H9 (cell line): ENCODE results near the gene KRTAP10-9. TPM values are rescaled to one million over a fixed set of nuclear protein-coding genes. Genes with fewer than 3 reads are reported as not detected.
"Not testable (repeated sequence)": the region's sequence is repeated elsewhere in the genome, so short reads cannot be mapped to it uniquely, and the experiment has no call there.

ENCODE experiments used
- DNase-seq: peaks from one replicate; pipeline ENCODE4 v3.0.0-alpha.2; 2017
- H2AFZ ChIP-seq: one replicate; pipeline ENCODE4 v1.6.1; 2013; ENCODE audit warnings: mild to moderate bottlenecking, low read length, control low read depth, moderate library complexity
- H2AK5ac ChIP-seq: 2 replicates; pipeline ENCODE4 v1.6.1; 2013; ENCODE audit warnings: low read length, control low read depth, mixed read lengths; ENCODE audit not compliant: insufficient read length
- H2BK120ac ChIP-seq: one replicate; pipeline ENCODE4 v1.6.1; 2013; ENCODE audit warnings: low read depth, mild to moderate bottlenecking, low read length, control low read depth, inconsistent platforms; ENCODE audit not compliant: poor library complexity, severe bottlenecking
- H2BK12ac ChIP-seq: 2 replicates; pipeline ENCODE4 v1.6.1; 2013; ENCODE audit warnings: low read length, control low read depth, mixed read lengths, low read depth; ENCODE audit not compliant: insufficient read length
- H2BK15ac ChIP-seq: 2 replicates; pipeline ENCODE4 v1.6.1; 2013; ENCODE audit warnings: low read depth, low read length, control low read depth
- H2BK20ac ChIP-seq: one replicate; pipeline ENCODE4 v1.6.1; 2013; ENCODE audit warnings: low read depth, mild to moderate bottlenecking, low read length, control low read depth, inconsistent platforms; ENCODE audit not compliant: poor library complexity, severe bottlenecking
- H2BK5ac ChIP-seq: 2 replicates; pipeline ENCODE4 v1.6.1; 2013; ENCODE audit warnings: low read length, control low read depth, mixed read lengths; ENCODE audit not compliant: insufficient read length
- H3K14ac ChIP-seq: 2 replicates; pipeline ENCODE4 v1.6.1; 2013; ENCODE audit warnings: low read length, control low read depth; ENCODE audit not compliant: insufficient read depth
- H3K18ac ChIP-seq: 2 replicates; pipeline ENCODE4 v1.6.1; 2013; ENCODE audit warnings: low read depth, mild to moderate bottlenecking, mixed read lengths, low read length, control low read depth; ENCODE audit not compliant: insufficient read length
- H3K23ac ChIP-seq: 2 replicates; pipeline ENCODE4 v1.6.1; 2013; ENCODE audit warnings: low read length, control low read depth, mixed read lengths, low read depth; ENCODE audit not compliant: insufficient read length
- H3K23me2 ChIP-seq: 2 replicates; pipeline ENCODE4 v1.6.1; 2013; ENCODE audit warnings: low read depth, mild to moderate bottlenecking, mixed read lengths, low read length, control low read depth; ENCODE audit not compliant: insufficient read length, poor library complexity, severe bottlenecking
- H3K27ac ChIP-seq: 2 replicates; pipeline ENCODE4 v1.5.1; 2013; ENCODE audit warnings: low read length, control low read depth, mixed read lengths, low read depth; ENCODE audit not compliant: insufficient read length
- H3K27me3 ChIP-seq: 2 replicates; pipeline ENCODE4 v1.6.1; 2013; ENCODE audit warnings: low read length, control low read depth, inconsistent platforms; ENCODE audit not compliant: insufficient read depth
- H3K4ac ChIP-seq: 2 replicates; pipeline ENCODE4 v1.6.1; 2013; ENCODE audit warnings: low read depth, mild to moderate bottlenecking, control low read depth, inconsistent platforms, low read length, moderate library complexity
- H3K4me1 ChIP-seq: 2 replicates; pipeline ENCODE4 v1.6.1; 2013; ENCODE audit warnings: low read length, control low read depth, inconsistent platforms; ENCODE audit not compliant: insufficient read depth
- H3K4me2 ChIP-seq: 2 replicates; pipeline ENCODE4 v1.6.1; 2013; ENCODE audit warnings: low read length, control low read depth, mixed read lengths; ENCODE audit not compliant: insufficient read length, insufficient read depth
- H3K56ac ChIP-seq: 2 replicates; pipeline ENCODE4 v1.6.1; 2013; ENCODE audit warnings: low read depth, mild to moderate bottlenecking, mixed read lengths, low read length, control low read depth; ENCODE audit not compliant: insufficient read length
- H3K79me1 ChIP-seq: 2 replicates; pipeline ENCODE4 v1.6.1; 2013; ENCODE audit warnings: low read depth, mild to moderate bottlenecking, moderate library complexity, low read length, control low read depth, inconsistent platforms; ENCODE audit not compliant: insufficient read depth, poor library complexity, severe bottlenecking
- H3K79me2 ChIP-seq: 2 replicates; pipeline ENCODE4 v1.6.1; 2013; ENCODE audit warnings: low read length, control low read depth, inconsistent platforms; ENCODE audit not compliant: insufficient read depth
- H3K9ac ChIP-seq: 2 replicates; pipeline ENCODE4 v1.6.1; 2013; ENCODE audit warnings: low read length, control low read depth, mixed read lengths; ENCODE audit not compliant: insufficient read length; ENCODE audit errors: extremely low read depth
- H3K9me3 ChIP-seq: one replicate; pipeline ENCODE4 v1.6.1; 2013; ENCODE audit warnings: low read depth, low read length, inconsistent platforms; ENCODE audit not compliant: control insufficient read depth
- H3T11ph ChIP-seq: one replicate; pipeline ENCODE4 v1.6.1; 2013; ENCODE audit warnings: mild to moderate bottlenecking, low read length, control low read depth, inconsistent platforms
- H4K20me1 ChIP-seq: one replicate; pipeline ENCODE4 v1.6.1; 2013; ENCODE audit not compliant: control insufficient read depth, insufficient read length, insufficient read depth
- H4K5ac ChIP-seq: 2 replicates; pipeline ENCODE4 v1.6.1; 2013; ENCODE audit warnings: low read depth, mild to moderate bottlenecking, mixed read lengths, low read length, control low read depth; ENCODE audit not compliant: insufficient read length
- H4K8ac ChIP-seq: replicated peaks from 2 replicates; pipeline ENCODE4 v1.6.1; 2013; ENCODE audit warnings: low read length, control low read depth, mixed read lengths, low read depth; ENCODE audit not compliant: insufficient read length
- H4K91ac ChIP-seq: 2 replicates; pipeline ENCODE4 v1.6.1; 2013; ENCODE audit warnings: low read depth, mild to moderate bottlenecking, moderate library complexity, mixed read lengths, low read length, control low read depth; ENCODE audit not compliant: insufficient read length
- H3K27ac Mint-ChIP-seq, 3 experiments: 2 replicates in 2 of 3; 3 replicates in 1 of 3; pipeline ENCODE4 v1.8.0; 2020 to 2021; ENCODE audit warnings: mixed read lengths in 3 of 3, mild to moderate bottlenecking in 1 of 3, moderate library complexity in 1 of 3
- H3K27me3 Mint-ChIP-seq: 2 replicates; pipeline ENCODE4 v1.8.0; 2021; ENCODE audit warnings: low read depth, mild to moderate bottlenecking, moderate library complexity, mixed read lengths
- H3K36me3 Mint-ChIP-seq, 3 experiments: 2 replicates in 2 of 3; 3 replicates in 1 of 3; pipeline ENCODE4 v1.8.0; 2020 to 2021; ENCODE audit warnings: low read depth in 3 of 3, mixed read lengths in 3 of 3; ENCODE audit not compliant: insufficient read depth in 1 of 3
- H3K4me1 Mint-ChIP-seq, 2 experiments: 2 replicates each; pipeline ENCODE4 v1.8.0; 2020; ENCODE audit warnings: mixed read lengths in 2 of 2
- H3K4me3 Mint-ChIP-seq, 2 experiments: 2 replicates in 1 of 2; 3 replicates in 1 of 2; pipeline ENCODE4 v1.8.0; 2020 to 2021; ENCODE audit warnings: mild to moderate bottlenecking in 2 of 2, mixed read lengths in 2 of 2, moderate library complexity in 1 of 2
- H3K9me3 Mint-ChIP-seq, 2 experiments: 2 replicates in 1 of 2; 3 replicates in 1 of 2; pipeline ENCODE4 v1.8.0; 2020; ENCODE audit warnings: mild to moderate bottlenecking in 2 of 2, mixed read lengths in 2 of 2, moderate library complexity in 1 of 2
- WGBS: extraction: QIAGEN DNeasy Blood & Tissue Kit; methylation state at CpG from one replicate; pipeline ENCODE4 v1.1.7; 2013; ENCODE audit warnings: missing lambda C conversion rate, low lambda C conversion rate, mixed read lengths; ENCODE audit not compliant: insufficient read length; ENCODE audit errors: extremely low coverage; 5-methylcytosine and 5-hydroxymethylcytosine counted together
- total RNA-seq: library from RNA; stranded (reverse); gene quantifications from 2 replicates; pipeline ENCODE4 v1.2.1, GENCODE V29; 2021
- TF ChIP-seq, protein P1 (sequence below): fragments of 200-600 bp; sonication (generic); conservative IDR thresholded peaks from 3 replicates; pipeline ENCODE4 v1.8.0; 2021; ENCODE audit warnings: antibody characterized with exemption, mild to moderate bottlenecking

The KRTAP10-9 gene
- total RNA-seq, 1 experiment from 2014 or later: not detected

GRCh38 chr21:44658913-44659595, 32.2 kb downstream of the KRTAP10-9 start:
- H3K23ac ChIP-seq: no peak overlapping the region
- H3K4me1 ChIP-seq: no peaks in the 10 kb centered on the region
- H2BK20ac ChIP-seq: no peak overlapping the region
- no peak overlapping the region for H3K4me2 ChIP-seq
- H3K36me3 Mint-ChIP-seq: peaks cover 2 to 10% (median 5%) of the 10 kb centered on the region in 3 experiments; a peak in 4 of 7 replicates
- no CpG with 5 or more reads among the region's 11 CpGs for WGBS
- no peak overlapping the region for H4K8ac ChIP-seq
- no peaks in the 10 kb centered on the region for H3K79me1 ChIP-seq
- peak overlapping the region in 1 of 3 experiments; percentile 71; a peak in 3 of 7 replicates for H3K27ac Mint-ChIP-seq
- no peak overlapping the region for H2BK120ac ChIP-seq
- peak overlapping the region; percentile 41 for H3K18ac ChIP-seq
- peaks cover 32 to 33% of the 10 kb centered on the region in 2 experiments for H3K4me1 Mint-ChIP-seq
- H4K20me1 ChIP-seq: no peaks in the 10 kb centered on the region
- H3K9me3 Mint-ChIP-seq: peaks cover 8 to 11% of the 10 kb centered on the region in 2 experiments; a peak in 4 of 5 replicates
- no peak overlapping the region for H2BK12ac ChIP-seq
- H3K9ac ChIP-seq: no peak overlapping the region
- no peak overlapping the region for H3K56ac ChIP-seq
- H3K4ac ChIP-seq: no peak overlapping the region
- no peaks in the 10 kb centered on the region for H3K27me3 ChIP-seq
- H3K27me3 Mint-ChIP-seq: peaks cover 11% of the 10 kb centered on the region
- no peak overlapping the region for H3K27ac ChIP-seq
- H4K91ac ChIP-seq: no peak overlapping the region
- no peak overlapping the region; a peak in 1 of 5 replicates for H3K4me3 Mint-ChIP-seq
- H3K14ac ChIP-seq: peak overlapping the region; percentile 31
- TF ChIP-seq, protein P1, sequence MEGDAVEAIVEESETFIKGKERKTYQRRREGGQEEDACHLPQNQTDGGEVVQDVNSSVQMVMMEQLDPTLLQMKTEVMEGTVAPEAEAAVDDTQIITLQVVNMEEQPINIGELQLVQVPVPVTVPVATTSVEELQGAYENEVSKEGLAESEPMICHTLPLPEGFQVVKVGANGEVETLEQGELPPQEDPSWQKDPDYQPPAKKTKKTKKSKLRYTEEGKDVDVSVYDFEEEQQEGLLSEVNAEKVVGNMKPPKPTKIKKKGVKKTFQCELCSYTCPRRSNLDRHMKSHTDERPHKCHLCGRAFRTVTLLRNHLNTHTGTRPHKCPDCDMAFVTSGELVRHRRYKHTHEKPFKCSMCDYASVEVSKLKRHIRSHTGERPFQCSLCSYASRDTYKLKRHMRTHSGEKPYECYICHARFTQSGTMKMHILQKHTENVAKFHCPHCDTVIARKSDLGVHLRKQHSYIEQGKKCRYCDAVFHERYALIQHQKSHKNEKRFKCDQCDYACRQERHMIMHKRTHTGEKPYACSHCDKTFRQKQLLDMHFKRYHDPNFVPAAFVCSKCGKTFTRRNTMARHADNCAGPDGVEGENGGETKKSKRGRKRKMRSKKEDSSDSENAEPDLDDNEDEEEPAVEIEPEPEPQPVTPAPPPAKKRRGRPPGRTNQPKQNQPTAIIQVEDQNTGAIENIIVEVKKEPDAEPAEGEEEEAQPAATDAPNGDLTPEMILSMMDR: no peak
- no peaks in the 10 kb centered on the region for H3K23me2 ChIP-seq
- H3K9me3 ChIP-seq: no peaks in the 10 kb centered on the region
- H2BK15ac ChIP-seq: no peak overlapping the region
- peak; percentile 24 for DNase-seq
- H2AFZ ChIP-seq: no peak overlapping the region
- no peak overlapping the region for H2BK5ac ChIP-seq
- H3T11ph ChIP-seq: no peak overlapping the region
- H3K79me2 ChIP-seq: no peaks in the 10 kb centered on the region
- H4K5ac ChIP-seq: no peak overlapping the region
- H2AK5ac ChIP-seq: no peak overlapping the region

DNA sequence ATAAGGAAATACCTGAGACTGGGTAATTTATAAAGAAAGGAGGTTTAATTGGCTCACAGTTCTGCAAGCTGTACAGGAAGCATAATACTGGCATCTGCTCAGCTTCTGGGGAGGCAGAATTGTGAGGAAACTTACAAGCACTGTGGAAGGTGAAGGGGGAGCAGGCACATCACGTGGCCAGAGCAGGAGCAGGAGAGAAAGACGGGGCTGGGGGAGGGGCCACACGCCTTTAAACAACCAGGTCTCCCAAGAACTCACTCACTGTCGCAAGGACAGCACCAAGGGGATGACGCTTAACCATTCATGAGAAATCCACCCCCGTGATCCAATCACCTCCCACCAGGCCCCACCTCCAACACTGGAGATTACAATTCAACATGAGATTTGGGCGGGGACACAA, 34.7 kb downstream of the KRTAP10-9 start:
- H3K27ac Mint-ChIP-seq: peak overlapping the region in 2 of 3 experiments; percentile 4 to 77; a peak in 3 of 7 replicates

More for the DNA sequence above, 34.7 kb downstream of the KRTAP10-9 start:
- H3K56ac ChIP-seq, H3K27ac ChIP-seq, H3K27me3 Mint-ChIP-seq, H4K20me1 ChIP-seq, H2BK120ac ChIP-seq, H3K79me2 ChIP-seq, H2BK15ac ChIP-seq, H3K9me3 Mint-ChIP-seq, H3K18ac ChIP-seq, H4K8ac ChIP-seq, H4K91ac ChIP-seq, H3K9ac ChIP-seq, H3K23me2 ChIP-seq, H3K4me3 Mint-ChIP-seq, H2BK12ac ChIP-seq, H3K36me3 Mint-ChIP-seq, H3K9me3 ChIP-seq, H2AFZ ChIP-seq, H2BK20ac ChIP-seq, H4K5ac ChIP-seq, H3T11ph ChIP-seq, H3K4me2 ChIP-seq, H3K23ac ChIP-seq, H3K4me1 ChIP-seq, H3K79me1 ChIP-seq, H3K27me3 ChIP-seq, H3K14ac ChIP-seq, H2AK5ac ChIP-seq, H3K4ac ChIP-seq, H2BK5ac ChIP-seq: not testable (repeated sequence)
- peaks cover 32% of the 10 kb centered on the region in 2 experiments for H3K4me1 Mint-ChIP-seq
- no CpG with 5 or more reads among the region's 7 CpGs for WGBS
- peak; percentile 76 for DNase-seq
